Neural cell (in vitro differentiated cells): Measurements from ENCODE around the gene KCTD3. TPM values are rescaled to one million over a fixed set of nuclear protein-coding genes. Genes with fewer than 3 reads are reported as not detected.

Experiments
- H2AFZ ChIP-seq: fragments of 200-600, 300-800 bp; sonication (generic), shearing (Covaris generic); 2 replicates; pipeline ENCODE4 v1.6.0; 2014; ENCODE audit warnings: low read depth, mild to moderate bottlenecking, antibody characterized with exemption, low read length, moderate library complexity
- H3F3A ChIP-seq: fragments of 200-600 bp; shearing (Covaris generic); 2 replicates; pipeline ENCODE4 v1.6.1; 2016; ENCODE audit warnings: mild to moderate bottlenecking, moderate library complexity, mixed read lengths, antibody characterized with exemption, low read length; ENCODE audit not compliant: insufficient read depth, poor library complexity, severe bottlenecking
- H3K27ac ChIP-seq: fragments of 200-600, 300-800 bp; sonication (generic), shearing (Covaris generic); 2 replicates; pipeline ENCODE4 v1.5.1; 2014; ENCODE audit warnings: mild to moderate bottlenecking, low read length, moderate library complexity
- H3K27me3 ChIP-seq: fragments of 300-800, 200-600 bp; sonication (generic), shearing (Covaris generic); 2 replicates; pipeline ENCODE4 v1.6.0; 2014; ENCODE audit warnings: mild to moderate bottlenecking, low read depth, low read length, moderate library complexity; ENCODE audit not compliant: insufficient read depth
- H3K36me3 ChIP-seq: fragments of 300-800, 200-600 bp; sonication (generic), shearing (Covaris generic); 2 replicates; pipeline ENCODE4 v1.5.1; 2014; ENCODE audit warnings: mild to moderate bottlenecking, antibody characterized with exemption, low read length, moderate library complexity; ENCODE audit not compliant: insufficient read depth
- H3K4me2 ChIP-seq: fragments of 300-800, 200-600 bp; sonication (generic), shearing (Covaris generic); 2 replicates; pipeline ENCODE4 v1.6.0; 2014; ENCODE audit warnings: mild to moderate bottlenecking, low read length
- H3K4me3 ChIP-seq: fragments of 300-800, 200-600 bp; sonication (generic), shearing (Covaris generic); 2 replicates; pipeline ENCODE4 v1.5.1; 2014; ENCODE audit warnings: mild to moderate bottlenecking, low read length, moderate library complexity
- H3K79me2 ChIP-seq: fragments of 200-600 bp; shearing (Covaris generic); replicated peaks from 2 replicates; pipeline ENCODE4 v1.6.0; 2014; ENCODE audit warnings: mild to moderate bottlenecking, low read length, moderate library complexity; ENCODE audit not compliant: insufficient read depth
- H3K9ac ChIP-seq: fragments of 300-800, 200-600 bp; sonication (generic), shearing (Covaris generic); 2 replicates; pipeline ENCODE4 v1.6.1; 2016; ENCODE audit warnings: mild to moderate bottlenecking, low read length, mixed read lengths
- H3K9me2 ChIP-seq: fragments of 200-600 bp; shearing (Covaris generic); 2 replicates; pipeline ENCODE4 v1.6.1; 2016; ENCODE audit warnings: mild to moderate bottlenecking, low read length, mixed read lengths; ENCODE audit not compliant: insufficient read depth
- H3K9me3 ChIP-seq: fragments of 200-600, 300-800 bp; sonication (generic), shearing (Covaris generic); 2 replicates; pipeline ENCODE4 v1.6.1; 2016; ENCODE audit warnings: mild to moderate bottlenecking, mixed run types, low read length, moderate library complexity, mixed read lengths
- H4K20me1 ChIP-seq: fragments of 200-600 bp; shearing (Covaris generic); 2 replicates; pipeline ENCODE4 v1.6.1; 2016; ENCODE audit warnings: mild to moderate bottlenecking, mixed run types; ENCODE audit not compliant: insufficient read depth
- EP300 ChIP-seq: fragments of 450-650 bp; conservative IDR thresholded peaks from 2 replicates; pipeline ENCODE4 v1.6.1; 2014; ENCODE audit warnings: antibody characterized with exemption, mild to moderate bottlenecking, moderate library complexity; ENCODE audit not compliant: poor library complexity, severe bottlenecking
- EZH2 ChIP-seq: fragments of 200-600, 300-800 bp; shearing (Covaris generic), sonication (generic); IDR thresholded peaks from 2 replicates; pipeline ENCODE4 v1.6.1; 2014; ENCODE audit warnings: antibody characterized with exemption, low read length, borderline replicate concordance, mild to moderate bottlenecking; ENCODE audit not compliant: insufficient read depth, poor library complexity, severe bottlenecking
- MXI1 ChIP-seq: fragments of 450-650 bp; conservative IDR thresholded peaks from 2 replicates; pipeline ENCODE4 v1.6.1; 2014; ENCODE audit warnings: antibody characterized with exemption, mild to moderate bottlenecking; ENCODE audit not compliant: poor library complexity, severe bottlenecking
- POLR2AphosphoS5 ChIP-seq: IDR thresholded peaks from 2 replicates; pipeline ENCODE4 v1.6.1; 2012
- RAD21 ChIP-seq: fragments of 450-650 bp; conservative IDR thresholded peaks from 2 replicates; pipeline ENCODE4 v1.6.1; 2014; ENCODE audit warnings: antibody characterized with exemption, mild to moderate bottlenecking, moderate library complexity
- REST ChIP-seq: IDR thresholded peaks from 2 replicates; pipeline ENCODE4 v1.6.1; 2012; ENCODE audit warnings: borderline replicate concordance
- SMC3 ChIP-seq: fragments of 450-650 bp; conservative IDR thresholded peaks from 2 replicates; pipeline ENCODE4 v1.6.1; 2014; ENCODE audit warnings: antibody characterized with exemption, mild to moderate bottlenecking, moderate library complexity; ENCODE audit not compliant: poor library complexity
- TAF1 ChIP-seq: IDR thresholded peaks from 2 replicates; pipeline ENCODE4 v1.6.1; 2012; ENCODE audit warnings: low read depth
- polyA plus RNA-seq: library from polyadenylated mRNA; depleted of rRNA; stranded (reverse); fragments of >200 nt; gene quantifications from 2 replicates; pipeline ENCODE4 v1.2.3, GENCODE V29; 2014
- TF ChIP-seq, protein P1 (sequence below): fragments of 450-650 bp; IDR thresholded peaks from 2 replicates; pipeline ENCODE4 v1.5.1; 2014; ENCODE audit warnings: antibody characterized with exemption, mild to moderate bottlenecking, moderate library complexity; ENCODE audit not compliant: poor library complexity, severe bottlenecking

KCTD3 gene
- polyA plus RNA-seq, 1 donor from 2014 or later: 82.9 TPM

DNA sequence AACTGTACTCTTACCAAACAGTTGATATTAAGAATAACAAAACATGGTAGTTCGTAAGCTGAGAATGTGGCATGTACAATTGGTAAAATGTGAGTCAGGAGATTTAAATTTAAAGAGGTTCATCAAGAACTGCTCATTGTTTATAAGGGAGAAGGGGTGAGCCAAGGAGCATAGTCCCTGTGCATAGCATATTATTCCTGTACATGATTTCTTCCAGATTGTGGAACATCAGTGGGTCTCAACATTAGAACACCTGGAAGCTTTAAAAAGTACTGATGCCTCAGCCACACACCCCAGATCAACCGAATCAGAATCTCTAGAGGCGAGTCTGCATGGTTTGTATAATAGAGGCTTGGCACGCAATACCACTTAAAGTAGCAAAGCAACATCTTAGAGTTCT lies 56.1 kb downstream of the KCTD3 start:
- Histone ChIP-seq H4K20me1 (no peaks in the 10 kb centered on the region), H3K4me2 (no peak overlapping the region), H3K36me3 (peaks cover 10% of the 10 kb centered on the region), H2AFZ (no peak overlapping the region), H3K79me2 (no peaks in the 10 kb centered on the region), H3K9me3 (no peaks in the 10 kb centered on the region), H3K27me3 (no peaks in the 10 kb centered on the region), H3K9ac (no peak overlapping the region), H3K9me2 (no peaks in the 10 kb centered on the region), H3K27ac (no peak overlapping the region), H3K4me3 (no peak overlapping the region), H3F3A (no peaks in the 10 kb centered on the region)
- no peak for TF ChIP-seq SMC3
- no peak for TF ChIP-seq RAD21
- TF ChIP-seq TAF1: no peak
- no peak for TF ChIP-seq EP300
- no peak for TF ChIP-seq MXI1

- no peaks in the 10 kb centered on the region for H3K9me2 ChIP-seq
- no peak overlapping the region for H3K4me2 ChIP-seq
- H4K20me1 ChIP-seq: no peaks in the 10 kb centered on the region
- H3K9me3 ChIP-seq: no peaks in the 10 kb centered on the region
- H3K27ac ChIP-seq: no peak overlapping the region
- no peaks in the 10 kb centered on the region for H3F3A ChIP-seq
- no peaks in the 10 kb centered on the region for H3K79me2 ChIP-seq
- no peaks in the 10 kb centered on the region for H3K27me3 ChIP-seq
- no peak overlapping the region for H3K9ac ChIP-seq
- TF ChIP-seq SMC3: no peak
- TF ChIP-seq REST: no peak
- no peak for TF ChIP-seq MXI1
- TF ChIP-seq EP300: no peak
- TF ChIP-seq POLR2AphosphoS5: no peak
- TF ChIP-seq, protein P1, sequence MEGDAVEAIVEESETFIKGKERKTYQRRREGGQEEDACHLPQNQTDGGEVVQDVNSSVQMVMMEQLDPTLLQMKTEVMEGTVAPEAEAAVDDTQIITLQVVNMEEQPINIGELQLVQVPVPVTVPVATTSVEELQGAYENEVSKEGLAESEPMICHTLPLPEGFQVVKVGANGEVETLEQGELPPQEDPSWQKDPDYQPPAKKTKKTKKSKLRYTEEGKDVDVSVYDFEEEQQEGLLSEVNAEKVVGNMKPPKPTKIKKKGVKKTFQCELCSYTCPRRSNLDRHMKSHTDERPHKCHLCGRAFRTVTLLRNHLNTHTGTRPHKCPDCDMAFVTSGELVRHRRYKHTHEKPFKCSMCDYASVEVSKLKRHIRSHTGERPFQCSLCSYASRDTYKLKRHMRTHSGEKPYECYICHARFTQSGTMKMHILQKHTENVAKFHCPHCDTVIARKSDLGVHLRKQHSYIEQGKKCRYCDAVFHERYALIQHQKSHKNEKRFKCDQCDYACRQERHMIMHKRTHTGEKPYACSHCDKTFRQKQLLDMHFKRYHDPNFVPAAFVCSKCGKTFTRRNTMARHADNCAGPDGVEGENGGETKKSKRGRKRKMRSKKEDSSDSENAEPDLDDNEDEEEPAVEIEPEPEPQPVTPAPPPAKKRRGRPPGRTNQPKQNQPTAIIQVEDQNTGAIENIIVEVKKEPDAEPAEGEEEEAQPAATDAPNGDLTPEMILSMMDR: no peak
- no peak for TF ChIP-seq EZH2
- H3K36me3 ChIP-seq: no peaks in the 10 kb centered on the region
- no peak overlapping the region for H3K4me3 ChIP-seq
- H2AFZ ChIP-seq: no peak overlapping the region
These were observed 58.8 kb downstream of the KCTD3 start for GRCh38 chr1:215625949-215626348.

DNA sequence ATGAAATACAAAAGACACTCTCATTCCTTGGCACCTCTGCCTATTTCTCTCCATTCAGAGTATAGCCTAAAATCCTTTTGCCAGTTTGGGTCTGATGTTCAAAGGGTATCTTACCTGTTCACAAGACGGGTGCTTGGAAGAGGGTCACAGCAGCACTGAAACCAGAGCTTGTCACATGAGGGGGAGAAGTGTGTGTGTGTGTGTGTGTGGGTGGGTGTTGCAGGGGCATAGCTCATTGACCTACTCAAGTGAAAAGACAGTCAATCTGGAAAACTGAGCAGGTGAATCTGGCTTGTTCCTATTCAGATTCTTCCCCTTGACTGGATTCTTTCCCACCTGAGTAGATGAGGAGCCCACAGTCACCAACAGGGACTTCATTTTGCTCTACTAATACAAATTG lies 63.9 kb downstream of the KCTD3 start:
- H3K9ac ChIP-seq: no peak overlapping the region
- H3K9me3 ChIP-seq: no peaks in the 10 kb centered on the region
- H3K79me2 ChIP-seq: no peaks in the 10 kb centered on the region
- H3K27me3 ChIP-seq: no peaks in the 10 kb centered on the region
- TF ChIP-seq POLR2AphosphoS5 (no peak), REST (no peak), TAF1 (no peak), EZH2 (no peak), RAD21 (no peak), EP300 (no peak), SMC3 (no peak), MXI1 (no peak)
- TF ChIP-seq, protein P1: no peak
- no peaks in the 10 kb centered on the region for H3K9me2 ChIP-seq
- H3F3A ChIP-seq: no peaks in the 10 kb centered on the region
- H3K4me3 ChIP-seq: no peak overlapping the region
- H3K4me2 ChIP-seq: no peak overlapping the region
- H3K36me3 ChIP-seq: no peaks in the 10 kb centered on the region
- no peak overlapping the region for H2AFZ ChIP-seq
- no peaks in the 10 kb centered on the region for H4K20me1 ChIP-seq
- H3K27ac ChIP-seq: no peak overlapping the region
